Epithelial cell of esophagus (primary cell): Measurements from ENCODE around the gene NCCRP1.

Experiments used
- DNase-seq: peaks from one replicate; pipeline ENCODE4 v3.0.0; 2010; ENCODE audit warnings: low read depth
- H3K4me3 ChIP-seq: 2 replicates; pipeline ENCODE4 v1.5.1; 2011; ENCODE audit warnings: mild to moderate bottlenecking, low read length, control low read depth
- TF ChIP-seq, protein P1 (sequence below): IDR thresholded peaks from 2 replicates; pipeline ENCODE4 v1.5.1; 2011; ENCODE audit warnings: low read depth, mild to moderate bottlenecking, low read length, control low read depth, inconsistent platforms; ENCODE audit not compliant: insufficient read depth; ENCODE audit errors: missing control alignments

NCCRP1 gene

DNA sequence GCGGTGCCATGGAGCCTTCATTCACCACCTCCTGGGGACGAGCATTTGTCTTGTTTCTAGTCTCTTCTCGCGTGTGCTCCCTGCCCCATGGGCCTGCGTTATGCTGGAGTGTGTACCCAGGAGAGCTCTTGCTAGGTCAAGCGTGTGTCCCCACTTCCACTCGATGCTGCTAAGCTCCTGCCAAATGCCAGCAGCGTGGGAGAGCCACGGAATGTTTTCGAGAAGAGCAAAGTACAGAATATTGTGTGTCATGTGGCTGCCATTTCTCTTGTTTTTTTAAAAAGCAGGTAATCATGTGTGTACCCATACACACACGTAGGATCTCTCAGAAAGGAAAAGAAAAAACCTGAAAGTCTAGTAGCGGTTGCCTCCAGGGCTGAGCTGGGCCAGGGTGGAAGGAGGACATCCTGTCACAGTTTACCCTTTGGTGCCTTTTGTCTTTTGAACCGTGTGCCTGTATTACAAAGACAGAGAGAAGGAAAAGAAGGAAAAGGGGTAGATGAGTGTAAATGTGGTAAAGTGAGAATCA, 42.6 kb upstream of the NCCRP1 start:
- peak; percentile 65 for DNase-seq
- H3K4me3 ChIP-seq: no peak overlapping the region
- TF ChIP-seq, protein P1, sequence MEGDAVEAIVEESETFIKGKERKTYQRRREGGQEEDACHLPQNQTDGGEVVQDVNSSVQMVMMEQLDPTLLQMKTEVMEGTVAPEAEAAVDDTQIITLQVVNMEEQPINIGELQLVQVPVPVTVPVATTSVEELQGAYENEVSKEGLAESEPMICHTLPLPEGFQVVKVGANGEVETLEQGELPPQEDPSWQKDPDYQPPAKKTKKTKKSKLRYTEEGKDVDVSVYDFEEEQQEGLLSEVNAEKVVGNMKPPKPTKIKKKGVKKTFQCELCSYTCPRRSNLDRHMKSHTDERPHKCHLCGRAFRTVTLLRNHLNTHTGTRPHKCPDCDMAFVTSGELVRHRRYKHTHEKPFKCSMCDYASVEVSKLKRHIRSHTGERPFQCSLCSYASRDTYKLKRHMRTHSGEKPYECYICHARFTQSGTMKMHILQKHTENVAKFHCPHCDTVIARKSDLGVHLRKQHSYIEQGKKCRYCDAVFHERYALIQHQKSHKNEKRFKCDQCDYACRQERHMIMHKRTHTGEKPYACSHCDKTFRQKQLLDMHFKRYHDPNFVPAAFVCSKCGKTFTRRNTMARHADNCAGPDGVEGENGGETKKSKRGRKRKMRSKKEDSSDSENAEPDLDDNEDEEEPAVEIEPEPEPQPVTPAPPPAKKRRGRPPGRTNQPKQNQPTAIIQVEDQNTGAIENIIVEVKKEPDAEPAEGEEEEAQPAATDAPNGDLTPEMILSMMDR: no peak

- H3K4me3 ChIP-seq: no peak overlapping the region
- TF ChIP-seq, protein P1: peak; percentile 29
- peak; percentile 88 for DNase-seq
Observed at GRCh38 chr19:39154629-39155100, 42.1 kb upstream of the NCCRP1 start.

- peak; percentile 18 for DNase-seq
Observed at GRCh38 chr19:39155114-39155700, 41.6 kb upstream of the NCCRP1 start.

GRCh38 chr19:39155741-39156140, 41.0 kb upstream of the NCCRP1 start:
- TF ChIP-seq, protein P1: no peak
- DNase-seq: no peak
- H3K4me3 ChIP-seq: no peak overlapping the region

More at GRCh38 chr19:39155114-39155700, 41.6 kb upstream of the NCCRP1 start:
- TF ChIP-seq, protein P1: no peak
- no peak overlapping the region for H3K4me3 ChIP-seq

DNA sequence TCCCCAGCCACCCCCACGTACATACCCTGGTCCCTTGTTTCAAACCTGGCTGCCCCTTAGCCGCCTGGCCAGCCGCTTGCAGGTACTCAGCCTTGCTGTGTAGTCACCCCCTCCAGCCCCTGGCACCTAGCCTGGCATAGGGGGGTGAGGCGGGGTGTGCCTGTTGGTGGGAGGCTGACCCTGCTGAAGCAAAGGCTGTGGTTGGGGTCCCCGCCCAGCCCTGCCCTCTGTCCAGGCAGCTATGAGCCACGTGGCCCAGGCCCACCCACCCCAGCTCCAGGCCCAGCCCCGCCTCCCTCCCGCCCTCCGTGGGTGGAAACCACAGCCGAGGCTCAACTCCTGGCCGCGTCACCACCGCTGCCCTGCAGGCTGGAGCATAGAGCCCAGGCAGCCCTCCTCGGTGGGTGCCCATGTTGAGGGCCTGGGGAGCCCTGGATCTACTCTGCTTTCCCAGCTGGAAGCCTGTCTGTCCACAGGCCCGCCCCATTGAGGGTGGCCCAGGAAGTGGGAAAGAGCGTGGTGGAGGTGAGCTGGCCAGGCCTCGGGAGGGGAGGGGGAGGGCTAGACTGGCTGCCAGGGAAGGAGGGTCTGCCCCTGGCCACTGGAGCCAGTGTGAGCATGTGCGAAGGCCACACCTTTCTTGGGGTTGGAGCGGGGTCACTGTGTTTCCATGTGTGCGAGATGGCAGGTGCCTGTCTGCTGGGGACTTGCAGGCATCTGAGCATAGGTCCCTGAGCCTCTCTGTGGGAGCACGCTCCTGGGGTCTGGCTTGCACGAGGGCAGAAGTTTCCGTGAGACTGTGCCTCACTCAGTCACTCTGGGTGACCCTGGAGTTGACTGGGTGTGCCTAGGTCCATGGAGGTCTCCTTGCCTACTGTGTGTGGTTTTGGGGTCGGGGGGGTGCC, 40.2 kb upstream of the NCCRP1 start:
- peak overlapping the region; percentile 30 for H3K4me3 ChIP-seq
- TF ChIP-seq, protein P1: no peak
- peak; percentile 27 for DNase-seq

DNA sequence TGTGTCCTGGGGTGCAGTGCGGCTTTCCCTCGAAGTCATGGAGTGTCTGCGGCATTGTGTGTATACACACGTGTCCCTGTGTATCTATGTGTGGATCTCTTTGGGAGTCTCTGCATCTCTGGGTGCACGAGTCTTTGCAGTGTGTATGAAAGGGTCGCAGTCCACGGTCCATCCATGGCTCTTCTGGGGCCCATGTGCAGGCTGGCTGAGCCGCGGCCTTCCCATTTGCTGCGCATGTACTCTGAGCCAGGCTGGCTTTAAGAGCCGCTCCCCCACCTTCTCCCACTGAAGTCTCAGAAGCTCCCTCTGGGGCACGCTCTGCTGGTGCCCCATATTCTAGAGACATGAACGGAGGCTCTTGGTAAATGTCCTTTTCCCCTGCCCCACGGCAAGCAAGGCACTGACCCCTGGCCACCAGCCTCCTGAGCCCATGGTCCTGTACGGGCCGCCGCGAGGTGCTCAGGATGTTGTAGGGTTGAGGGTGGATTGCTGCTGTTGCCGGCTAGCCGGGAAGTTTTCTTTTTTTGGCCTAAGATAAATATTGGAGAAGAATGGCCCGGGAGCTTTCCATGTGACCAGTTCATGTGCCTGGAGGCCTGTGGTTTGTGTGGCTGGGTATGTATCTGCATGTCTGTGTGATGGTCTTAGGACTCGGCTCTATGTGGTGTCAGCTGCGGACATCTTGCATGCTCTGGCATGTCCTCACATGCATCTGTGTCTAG, 39.3 kb upstream of the NCCRP1 start:
- no peak for DNase-seq

More for the DNA sequence above, 39.3 kb upstream of the NCCRP1 start:
- H3K4me3 ChIP-seq: peak overlapping the region; percentile 30
- TF ChIP-seq, protein P1: no peak
